RWPE2 (cell line): ENCODE results near the gene DDX17.

ENCODE experiments used
- ATAC-seq: fragments of 200-7000 bp; cut with Tn5 transposase; 3 replicates; pipeline ENCODE4 v1.9.1; 2021; ENCODE audit warnings: low read depth
- DNase-seq: peaks from one replicate; pipeline ENCODE4 v3.0.0-alpha.2; 2020; ENCODE audit warnings: low spot score
- H3K27ac ChIP-seq: fragments of 450-650 bp; 2 replicates; pipeline ENCODE4 v1.5.1; 2017; ENCODE audit warnings: mild to moderate bottlenecking; ENCODE audit not compliant: poor library complexity, severe bottlenecking
- H3K27me3 ChIP-seq: fragments of 250-450 bp; sonication (Bioruptor Pico); 2 replicates; pipeline ENCODE4 v1.5.1; 2021; ENCODE audit warnings: mild to moderate bottlenecking, moderate library complexity; ENCODE audit not compliant: insufficient read depth, poor library complexity, severe bottlenecking
- H3K36me3 ChIP-seq: fragments of 250-450 bp; sonication (Bioruptor Pico); 2 replicates; pipeline ENCODE4 v1.5.1; 2020; ENCODE audit warnings: low read depth, mild to moderate bottlenecking, moderate library complexity
- H3K4me1 ChIP-seq: fragments of 250-450 bp; sonication (Bioruptor Pico); 2 replicates; pipeline ENCODE4 v1.5.1; 2021; ENCODE audit warnings: mild to moderate bottlenecking, moderate library complexity; ENCODE audit not compliant: insufficient read depth, poor library complexity, severe bottlenecking
- H3K4me3 ChIP-seq: fragments of 250-450 bp; sonication (Bioruptor Pico); 2 replicates; pipeline ENCODE4 v1.5.1; 2021; ENCODE audit warnings: mild to moderate bottlenecking, moderate library complexity; ENCODE audit not compliant: severe bottlenecking
- H3K9me3 ChIP-seq: fragments of 250-450 bp; sonication (Bioruptor Pico); 2 replicates; pipeline ENCODE4 v1.5.1; 2021; ENCODE audit warnings: mild to moderate bottlenecking, moderate library complexity; ENCODE audit not compliant: severe bottlenecking
- TF ChIP-seq, protein P1 (sequence below): fragments of 450-650 bp; IDR thresholded peaks from one replicate; pipeline ENCODE4 v1.5.1; 2017; ENCODE audit warnings: mild to moderate bottlenecking, moderate library complexity; ENCODE audit not compliant: poor library complexity, severe bottlenecking

The DDX17 gene

GRCh38 chr22:38464992-38465672, 41.0 kb downstream of the DDX17 start:
- Histone ChIP-seq H3K9me3 (no peaks in the 10 kb centered on the region), H3K4me1 (peaks cover 2% of the 10 kb centered on the region), H3K4me3 (no peak overlapping the region), H3K27me3 (peaks cover 4% of the 10 kb centered on the region), H3K27ac (no peak overlapping the region), H3K36me3 (no peaks in the 10 kb centered on the region)
- DNase-seq, result no peak
- no peak for ATAC-seq
- TF ChIP-seq, protein P1, sequence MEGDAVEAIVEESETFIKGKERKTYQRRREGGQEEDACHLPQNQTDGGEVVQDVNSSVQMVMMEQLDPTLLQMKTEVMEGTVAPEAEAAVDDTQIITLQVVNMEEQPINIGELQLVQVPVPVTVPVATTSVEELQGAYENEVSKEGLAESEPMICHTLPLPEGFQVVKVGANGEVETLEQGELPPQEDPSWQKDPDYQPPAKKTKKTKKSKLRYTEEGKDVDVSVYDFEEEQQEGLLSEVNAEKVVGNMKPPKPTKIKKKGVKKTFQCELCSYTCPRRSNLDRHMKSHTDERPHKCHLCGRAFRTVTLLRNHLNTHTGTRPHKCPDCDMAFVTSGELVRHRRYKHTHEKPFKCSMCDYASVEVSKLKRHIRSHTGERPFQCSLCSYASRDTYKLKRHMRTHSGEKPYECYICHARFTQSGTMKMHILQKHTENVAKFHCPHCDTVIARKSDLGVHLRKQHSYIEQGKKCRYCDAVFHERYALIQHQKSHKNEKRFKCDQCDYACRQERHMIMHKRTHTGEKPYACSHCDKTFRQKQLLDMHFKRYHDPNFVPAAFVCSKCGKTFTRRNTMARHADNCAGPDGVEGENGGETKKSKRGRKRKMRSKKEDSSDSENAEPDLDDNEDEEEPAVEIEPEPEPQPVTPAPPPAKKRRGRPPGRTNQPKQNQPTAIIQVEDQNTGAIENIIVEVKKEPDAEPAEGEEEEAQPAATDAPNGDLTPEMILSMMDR, result no peak

DNA sequence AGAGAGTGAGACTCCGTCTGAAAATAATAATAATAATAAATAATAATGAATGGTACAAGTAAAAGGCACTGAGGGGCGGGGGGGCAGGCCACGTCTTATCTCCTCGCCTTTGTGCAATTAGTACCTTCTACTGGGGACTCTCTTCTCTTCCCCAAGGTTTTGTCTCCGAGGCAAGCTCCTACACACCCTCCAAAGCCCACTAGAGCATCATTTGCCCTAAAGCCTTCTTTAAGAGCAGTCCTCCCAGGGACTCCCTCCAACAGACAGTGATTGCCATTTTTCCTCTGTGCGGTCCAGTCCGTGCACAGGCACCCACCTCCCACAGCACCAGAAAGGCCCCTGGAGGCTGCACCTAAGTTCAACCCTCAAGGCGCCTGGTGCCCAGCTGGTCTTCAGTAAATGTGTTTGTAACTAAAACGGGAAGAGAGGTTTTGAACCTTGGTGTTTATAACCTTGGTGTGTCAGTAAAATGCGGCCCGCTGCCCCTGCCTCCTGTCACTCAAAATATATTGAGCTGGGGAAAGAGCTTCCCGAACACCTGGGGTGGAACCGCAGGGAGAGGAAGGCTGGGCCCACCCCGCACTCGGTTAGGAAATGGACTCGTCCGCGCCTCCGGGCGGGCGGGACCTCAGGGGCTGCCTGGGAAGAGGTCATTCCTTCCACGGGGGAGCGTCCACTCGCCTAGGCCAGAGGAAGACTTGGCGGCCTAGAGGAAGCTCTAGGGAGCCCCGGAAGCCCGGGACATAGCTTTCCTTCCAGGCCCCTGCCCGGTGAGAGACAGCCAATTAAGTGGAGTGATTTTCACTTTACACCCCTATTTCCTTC, 42.9 kb downstream of the DDX17 start:
- DNase-seq (no peak), ATAC-seq (no peak)
- TF ChIP-seq, protein P1, result no peak
- H3K4me1 ChIP-seq, result peaks cover 2% of the 10 kb centered on the region
- no peak overlapping the region for H3K27ac ChIP-seq
- H3K4me3 ChIP-seq, result no peak overlapping the region
- no peaks in the 10 kb centered on the region for H3K36me3 ChIP-seq
- H3K9me3 ChIP-seq, result no peaks in the 10 kb centered on the region
- H3K27me3 ChIP-seq, result peaks cover 4% of the 10 kb centered on the region

DNA sequence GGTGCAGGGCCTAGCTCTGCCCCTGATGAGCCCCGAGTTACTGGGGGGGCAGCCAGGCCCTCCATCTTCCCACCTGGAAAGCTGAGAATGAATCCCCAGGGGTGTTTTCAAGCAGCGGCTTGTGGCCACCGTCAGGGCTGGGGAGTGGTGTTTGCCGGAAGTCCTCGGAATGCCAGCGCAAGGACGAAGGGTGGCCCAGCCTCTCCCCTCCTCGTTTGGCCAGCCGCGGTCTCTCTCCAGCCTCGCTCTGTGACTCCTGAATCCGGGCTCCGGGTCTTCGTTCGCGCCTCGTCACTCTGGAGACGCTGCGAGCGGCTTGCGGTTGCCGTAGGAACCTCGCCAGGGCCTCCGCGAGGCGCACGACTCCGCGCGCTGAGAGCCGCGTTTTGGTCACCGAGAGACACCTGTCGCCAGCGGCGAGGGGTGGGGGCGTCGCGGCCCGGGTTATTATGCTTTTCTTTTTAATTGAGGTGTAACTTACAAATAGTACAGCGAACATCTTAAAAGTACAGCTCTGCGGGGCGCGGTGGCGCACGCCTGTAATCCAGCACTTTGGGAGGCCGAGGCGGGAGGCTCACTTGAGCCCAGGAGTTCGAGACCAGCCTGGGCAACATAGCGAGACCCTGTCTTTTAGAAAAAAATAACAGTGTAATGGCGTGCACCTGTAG, 44.6 kb downstream of the DDX17 start:
- no peak overlapping the region for H3K4me3 ChIP-seq
- TF ChIP-seq, protein P1, result no peak
- H3K4me1 ChIP-seq, result no peaks in the 10 kb centered on the region
- DNase-seq (no peak), ATAC-seq (peak; percentile 62)
- no peaks in the 10 kb centered on the region for H3K9me3 ChIP-seq
- H3K27me3 ChIP-seq, result peaks cover 5% of the 10 kb centered on the region
- H3K27ac ChIP-seq, result no peak overlapping the region
- no peaks in the 10 kb centered on the region for H3K36me3 ChIP-seq

DNA sequence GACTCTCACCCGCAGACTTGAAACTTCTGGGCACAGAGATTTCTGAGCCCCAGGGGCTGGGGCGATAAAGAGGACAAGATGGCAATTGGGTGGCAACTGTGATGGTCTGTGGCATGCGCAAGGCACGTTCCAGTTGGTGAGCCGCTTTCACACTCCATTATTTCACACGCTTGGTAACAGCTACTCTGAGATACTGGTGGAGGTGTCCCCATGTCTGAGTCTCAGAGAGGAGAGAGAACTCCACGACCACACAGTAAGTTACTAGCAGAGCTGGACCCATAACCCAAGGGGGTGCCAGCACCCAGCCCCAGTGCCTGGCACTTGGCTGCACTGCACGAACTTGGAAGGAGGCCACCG, 45.1 kb downstream of the DDX17 start:
- no peaks in the 10 kb centered on the region for H3K4me1 ChIP-seq
- DNase-seq, result no peak
- no peak overlapping the region for H3K4me3 ChIP-seq
- H3K27me3 ChIP-seq, result peaks cover 10% of the 10 kb centered on the region
- H3K27ac ChIP-seq, result no peak overlapping the region
- no peaks in the 10 kb centered on the region for H3K36me3 ChIP-seq
- TF ChIP-seq, protein P1, result no peak
- peak; percentile 25 for ATAC-seq
- H3K9me3 ChIP-seq, result no peaks in the 10 kb centered on the region
